Adrenal gland (tissue), 5 donors: ENCODE data around the gene DMBX1.

ENCODE experiments used
- POLR2A ChIP-seq, 2 donors: fragments of 450-650 bp; IDR thresholded peaks; one replicate each; pipeline ENCODE4 v1.6.1; 2017; ENCODE audit warnings: antibody characterized with exemption in 2 of 2, mild to moderate bottlenecking in 2 of 2, moderate library complexity in 1 of 2
- TF ChIP-seq, protein P1 (sequence below), 6 experiments: fragments of 450-650 bp in 4 of 6; fragments of 200-600 bp in 2 of 6; sonication (generic) in 1 of 6; IDR thresholded peaks; 1 replicate in 5 of 6; 2 replicates in 1 of 6; pipeline versions ENCODE4 v1.5.1 to v1.8.0; 2016 to 2021; ENCODE audit warnings: antibody characterized with exemption in 6 of 6, mild to moderate bottlenecking in 2 of 6, moderate library complexity in 1 of 6
- donor health status: DM: no; HTN: no; CAD: no.

GRCh38 chr1:46477153-46477929, 12.3 kb upstream of the DMBX1 start:
- TF ChIP-seq, protein P1, sequence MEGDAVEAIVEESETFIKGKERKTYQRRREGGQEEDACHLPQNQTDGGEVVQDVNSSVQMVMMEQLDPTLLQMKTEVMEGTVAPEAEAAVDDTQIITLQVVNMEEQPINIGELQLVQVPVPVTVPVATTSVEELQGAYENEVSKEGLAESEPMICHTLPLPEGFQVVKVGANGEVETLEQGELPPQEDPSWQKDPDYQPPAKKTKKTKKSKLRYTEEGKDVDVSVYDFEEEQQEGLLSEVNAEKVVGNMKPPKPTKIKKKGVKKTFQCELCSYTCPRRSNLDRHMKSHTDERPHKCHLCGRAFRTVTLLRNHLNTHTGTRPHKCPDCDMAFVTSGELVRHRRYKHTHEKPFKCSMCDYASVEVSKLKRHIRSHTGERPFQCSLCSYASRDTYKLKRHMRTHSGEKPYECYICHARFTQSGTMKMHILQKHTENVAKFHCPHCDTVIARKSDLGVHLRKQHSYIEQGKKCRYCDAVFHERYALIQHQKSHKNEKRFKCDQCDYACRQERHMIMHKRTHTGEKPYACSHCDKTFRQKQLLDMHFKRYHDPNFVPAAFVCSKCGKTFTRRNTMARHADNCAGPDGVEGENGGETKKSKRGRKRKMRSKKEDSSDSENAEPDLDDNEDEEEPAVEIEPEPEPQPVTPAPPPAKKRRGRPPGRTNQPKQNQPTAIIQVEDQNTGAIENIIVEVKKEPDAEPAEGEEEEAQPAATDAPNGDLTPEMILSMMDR (IDR thresholded peaks at IDR 0.05), result peak; percentile 82 to 91 (median 88)
- TF ChIP-seq POLR2A (IDR thresholded peaks at IDR 0.05), result no peak
